ENCODE data around the gene NCR1.
"Not testable (repeated sequence)": the region's sequence is repeated elsewhere in the genome, so short reads cannot be mapped to it uniquely, and the experiment has no call there.

The NCR1 gene

DNA sequence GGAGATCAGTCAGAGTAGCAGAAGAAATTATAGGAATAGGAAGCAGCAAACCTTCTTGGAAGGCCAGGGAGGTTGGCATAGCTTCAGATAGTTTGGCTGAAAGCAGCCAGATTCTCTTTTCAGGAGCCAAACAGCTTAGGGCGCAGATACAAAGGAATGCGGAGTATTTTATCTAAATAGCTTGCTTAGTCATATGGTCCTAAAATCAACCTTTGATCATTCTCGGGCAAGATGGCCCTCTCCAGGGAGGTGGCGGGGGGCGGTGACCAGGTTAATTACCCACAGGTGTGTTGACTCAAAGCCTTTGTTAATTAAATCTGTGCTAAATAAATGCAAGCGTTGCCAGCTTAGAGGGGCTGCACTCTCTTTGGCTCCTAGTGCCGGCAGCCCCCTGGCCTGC lies 12.5 kb upstream of the NCR1 start:
- Histone ChIP-seq H3K27me3 (peaks cover 10% of the 10 kb centered on the region), H3K4me3 (ENCODE audit: low read depth, low read length) (no peak overlapping the region), H3K4me1 (no peaks in the 10 kb centered on the region), H3K9me3 (no peaks in the 10 kb centered on the region), H3K36me3 (no peaks in the 10 kb centered on the region)
- no peak for DNase-seq
- TF ChIP-seq CTCF (IDR thresholded peaks at IDR 0.05; ENCODE audit: low read depth, low read length), result no peak

DNA sequence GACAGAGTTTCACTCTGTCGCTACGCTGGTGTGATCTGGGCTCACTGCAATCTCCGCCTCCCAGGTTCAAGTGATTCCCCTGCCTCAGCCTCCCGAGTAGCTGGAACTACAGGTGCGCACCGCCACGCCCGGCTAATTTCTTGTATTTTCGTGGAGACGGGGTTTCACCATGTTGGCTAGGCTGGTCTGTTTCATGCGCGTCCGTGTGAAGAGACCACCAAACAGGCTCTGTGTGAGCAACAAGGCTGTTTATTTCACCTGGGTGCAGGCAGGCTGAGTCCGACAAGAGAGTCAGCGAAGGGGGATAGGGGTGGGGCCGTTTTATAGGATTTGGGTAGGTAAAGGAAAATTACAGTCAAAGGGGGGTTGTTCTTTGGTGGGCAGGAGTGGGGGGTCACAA lies 11.8 kb upstream of the NCR1 start:
- H3K9me3 ChIP-seq; DNase-seq; H3K4me3 ChIP-seq (ENCODE audit: low read depth, low read length); H3K4me1 ChIP-seq; H3K36me3 ChIP-seq: not testable (repeated sequence)
- H3K27me3 ChIP-seq, result peaks cover 10% of the 10 kb centered on the region

DNA sequence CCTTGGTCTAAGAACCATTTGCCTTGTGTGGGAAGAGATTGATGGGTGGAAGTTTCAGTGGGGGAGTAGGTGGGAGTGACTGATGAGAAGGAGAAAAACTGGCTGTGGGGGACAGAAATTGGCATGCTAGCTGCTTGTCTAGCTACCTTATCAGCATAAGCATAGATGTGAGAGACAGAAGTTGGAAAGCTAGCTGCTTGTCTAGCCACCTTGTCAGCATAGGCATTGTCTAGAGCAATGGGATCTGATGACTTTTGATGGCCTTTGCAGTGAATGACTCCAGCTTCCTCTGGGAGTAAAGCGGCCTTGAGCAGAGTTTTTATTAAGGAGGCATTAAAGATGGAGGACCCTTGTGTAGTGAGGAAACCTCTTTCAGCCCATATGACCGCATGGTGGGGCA lies 9.9 kb upstream of the NCR1 start:
- Histone ChIP-seq H3K4me3 (ENCODE audit: low read depth, low read length) (no peak overlapping the region), H3K4me1 (no peaks in the 10 kb centered on the region), H3K9me3 (no peaks in the 10 kb centered on the region), H3K27me3 (peaks cover 27% of the 10 kb centered on the region), H3K36me3 (no peaks in the 10 kb centered on the region)
- DNase-seq, result no peak
- TF ChIP-seq CTCF (IDR thresholded peaks at IDR 0.05; ENCODE audit: low read depth, low read length), result no peak

DNA sequence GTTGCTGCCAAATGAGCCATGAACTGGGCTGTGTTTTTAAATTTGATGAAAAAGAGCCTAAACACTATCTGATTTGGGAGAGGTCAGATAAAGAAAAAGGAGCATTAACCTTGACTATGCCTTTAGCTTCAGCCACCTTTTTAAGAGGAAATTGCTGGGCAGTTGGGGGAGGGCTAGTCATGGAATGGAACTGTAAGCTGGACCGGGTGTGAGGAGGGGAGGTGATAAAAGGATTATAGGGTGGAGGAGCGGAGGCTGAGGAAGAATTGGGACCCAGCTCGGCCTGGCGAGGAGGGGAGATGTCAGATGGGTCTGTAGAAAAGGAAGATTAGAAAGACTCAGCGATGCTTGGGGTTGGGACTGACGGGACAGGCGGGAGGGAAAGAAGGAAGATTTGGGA lies 7.3 kb upstream of the NCR1 start:
- H3K4me1 ChIP-seq; H3K36me3 ChIP-seq; H3K9me3 ChIP-seq; DNase-seq; H3K4me3 ChIP-seq (ENCODE audit: low read depth, low read length): not testable (repeated sequence)
- H3K27me3 ChIP-seq, result peaks cover 24% of the 10 kb centered on the region

- H3K4me3 ChIP-seq (ENCODE audit: low read depth, low read length); DNase-seq; H3K36me3 ChIP-seq; H3K4me1 ChIP-seq; H3K9me3 ChIP-seq: not testable (repeated sequence)
- H3K27me3 ChIP-seq, result peaks cover 23% of the 10 kb centered on the region
Measured at GRCh38 chr19:54899646-54900045, 6.3 kb upstream of the NCR1 start.

DNA sequence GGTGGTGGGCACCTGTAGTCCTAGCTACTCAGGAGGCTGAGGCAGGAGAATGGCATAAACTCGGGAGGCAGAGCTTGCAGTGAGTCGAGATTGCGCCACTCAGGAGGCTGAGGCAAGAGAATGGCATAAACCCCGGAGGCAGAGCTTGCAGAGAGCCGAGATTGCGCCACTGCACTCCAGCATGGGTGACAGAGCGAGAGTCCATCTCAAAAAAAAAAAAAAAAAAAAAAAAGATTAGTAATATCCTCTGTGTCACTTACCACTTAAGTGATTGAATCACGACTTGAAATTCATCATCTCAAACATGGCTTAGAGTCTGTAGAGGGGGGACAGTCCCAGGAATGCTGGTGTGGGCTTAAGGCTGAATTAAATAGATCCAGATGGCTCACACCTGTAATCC lies 4.8 kb upstream of the NCR1 start:
- H3K4me1 ChIP-seq; H3K9me3 ChIP-seq; H3K4me3 ChIP-seq (ENCODE audit: low read depth, low read length); DNase-seq; H3K36me3 ChIP-seq: not testable (repeated sequence)
- H3K27me3 ChIP-seq, result peaks cover 29% of the 10 kb centered on the region

GRCh38 chr19:54902061-54902460 lies 3.9 kb upstream of the NCR1 start:
- DNase-seq, result no peak
- Histone ChIP-seq H3K4me3 (ENCODE audit: low read depth, low read length) (no peak overlapping the region), H3K9me3 (no peaks in the 10 kb centered on the region), H3K36me3 (no peaks in the 10 kb centered on the region), H3K27me3 (peaks cover 31% of the 10 kb centered on the region), H3K4me1 (no peaks in the 10 kb centered on the region)
- TF ChIP-seq CTCF (IDR thresholded peaks at IDR 0.05; ENCODE audit: low read depth, low read length), result no peak

DNA sequence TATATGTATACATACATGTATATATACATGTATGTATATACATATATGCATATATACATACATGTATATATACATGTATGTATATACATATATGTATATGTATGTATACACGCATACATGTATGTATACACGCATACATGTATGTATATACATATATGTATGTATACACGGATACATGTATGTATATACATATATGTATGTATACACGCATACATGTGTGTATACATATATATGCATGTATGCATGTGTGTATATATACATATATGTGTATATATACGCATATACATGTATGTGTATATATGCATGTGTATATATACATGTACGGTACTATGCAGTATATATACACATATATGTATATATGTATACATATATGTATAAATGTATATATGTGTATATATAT lies 2.6 kb upstream of the NCR1 start:
- Histone ChIP-seq H3K27me3 (peaks cover 29% of the 10 kb centered on the region), H3K9me3 (no peaks in the 10 kb centered on the region), H3K4me3 (ENCODE audit: low read depth, low read length) (no peak overlapping the region), H3K4me1 (no peaks in the 10 kb centered on the region), H3K36me3 (no peaks in the 10 kb centered on the region)
- DNase-seq, result no peak
- TF ChIP-seq CTCF (IDR thresholded peaks at IDR 0.05; ENCODE audit: low read depth, low read length), result no peak

DNA sequence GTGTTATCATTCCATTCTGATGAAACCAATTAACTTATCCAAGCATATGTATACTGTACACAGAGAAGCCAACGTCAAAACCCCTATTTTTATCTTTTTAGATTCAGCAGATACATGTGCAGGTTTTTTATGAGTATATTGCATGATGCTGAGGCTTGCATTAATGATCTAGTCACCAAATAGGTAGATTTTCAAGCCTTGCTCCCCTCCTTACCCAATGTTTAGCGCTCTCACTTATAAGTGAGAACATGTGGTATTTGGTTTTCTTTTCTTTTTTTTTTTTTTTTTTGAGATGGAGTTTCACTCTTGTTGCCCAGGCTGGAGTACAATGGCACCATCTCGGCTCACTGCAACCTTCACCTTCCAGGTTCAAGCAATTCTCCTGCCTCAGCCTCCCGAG lies 1.7 kb upstream of the NCR1 start:
- peaks cover 27% of the 10 kb centered on the region for H3K27me3 ChIP-seq
- H3K4me3 ChIP-seq (ENCODE audit: low read depth, low read length); H3K9me3 ChIP-seq; DNase-seq; H3K4me1 ChIP-seq; H3K36me3 ChIP-seq: not testable (repeated sequence)

Data from BE2C (cell line).